K562 (cell line): Measurements from ENCODE around the gene PRKAA1. TPM values are rescaled to one million over a fixed set of nuclear protein-coding genes. Genes with fewer than 3 reads are reported as not detected.

ENCODE experiments used
- ARID1B ChIP-seq: fragments of 450-650 bp; IDR thresholded peaks from 2 replicates; pipeline ENCODE4 v1.6.1; 2016; ENCODE audit warnings: antibody characterized with exemption, mild to moderate bottlenecking, inconsistent platforms
- FOXK2 ChIP-seq, 2 experiments: fragments of 450-650 bp; IDR thresholded peaks in 1 of 2; conservative IDR thresholded peaks in 1 of 2; 2 replicates each; pipeline ENCODE4 v1.6.1; 2016; ENCODE audit warnings: low read depth in 2 of 2, mild to moderate bottlenecking in 1 of 2
- RFX1 ChIP-seq: fragments of 450-650 bp; IDR thresholded peaks from 2 replicates; pipeline ENCODE4 v1.6.1; 2016; ENCODE audit warnings: mild to moderate bottlenecking, moderate library complexity
- SIRT6 ChIP-seq: IDR thresholded peaks from one replicate; pipeline ENCODE4 v1.6.1; 2012; ENCODE audit warnings: low read depth, mild to moderate bottlenecking, control low read depth, inconsistent platforms, low read length, moderate library complexity
- SOX6 ChIP-seq: fragments of 450-650 bp; IDR thresholded peaks from 2 replicates; pipeline ENCODE4 v1.6.1; 2014; ENCODE audit warnings: mild to moderate bottlenecking
- polyA plus RNA-seq, 8 experiments: library from polyadenylated mRNA; depleted of rRNA in 4 of 8; stranded (reverse) in 5 of 8; unstranded in 3 of 8; fragments of >200 nt; fragmentation: Nextera tagmentation in 2 of 8; fragmentation: Illumina TruSeq in 1 of 8; extraction: Ambion mirVana in 2 of 8; extraction: Trizol in 1 of 8; gene quantifications; 2 replicates each; pipeline versions ENCODE4 v1.2.1 to v1.2.3, GENCODE V29; 2011 to 2014; ENCODE audit warnings: inconsistent platforms in 1 of 8, missing spikeins in 1 of 8
- total RNA-seq, 7 experiments: library from RNA; depleted of rRNA in 6 of 7; stranded (reverse); fragments of >200 nt in 6 of 7; fragmentation: Illumina TruSeq in 2 of 7; extraction: Trizol in 2 of 7; gene quantifications; 2 replicates each; pipeline versions ENCODE4 v1.2.1 to v1.2.3, GENCODE V29; 2011 to 2021; ENCODE audit warnings: low replicate concordance in 1 of 7
- TF ChIP-seq, protein P1 (sequence below): fragments of 450-650 bp; IDR thresholded peaks from 2 replicates; pipeline ENCODE4 v1.6.1; 2016; ENCODE audit warnings: low read depth, mild to moderate bottlenecking, moderate library complexity
- TF ChIP-seq, protein P2 (sequence below): fragments of 450-650 bp; IDR thresholded peaks from 2 replicates; pipeline ENCODE4 v1.6.1; 2017; ENCODE audit warnings: antibody characterized with exemption, mild to moderate bottlenecking
- TF ChIP-seq, protein P3 (sequence below): fragments of 450-650 bp; IDR thresholded peaks from 2 replicates; pipeline ENCODE4 v1.6.1; 2016; ENCODE audit warnings: mild to moderate bottlenecking, moderate library complexity

The PRKAA1 gene
- total and polyA plus RNA-seq, 9 of the 15 experiments (the other 6 are each of a cell fraction or from before 2014, with no cell fraction given), result 24.5 to 84.0 (median 51.4) TPM

GRCh38 chr5:40754381-40755092 is 43.6 kb downstream of the PRKAA1 start (continued):
- TF ChIP-seq SOX6 (0 out of 2 replicates have a peak, but pooled peaks have one; percentile 8), FOXK2 (conservative IDR thresholded peaks at IDR 0.05 in 1 of 2, IDR thresholded peaks at IDR 0.05 in 1 of 2; ENCODE audit: low read depth in 2 of 2) (peak; percentile 55 to 61), RFX1 (peak; percentile 14; the same call in 1 of the 2 replicates), SIRT6 (no peak), ARID1B (peak; percentile 12; the same call in 1 of the 2 replicates)
- TF ChIP-seq, protein P1, sequence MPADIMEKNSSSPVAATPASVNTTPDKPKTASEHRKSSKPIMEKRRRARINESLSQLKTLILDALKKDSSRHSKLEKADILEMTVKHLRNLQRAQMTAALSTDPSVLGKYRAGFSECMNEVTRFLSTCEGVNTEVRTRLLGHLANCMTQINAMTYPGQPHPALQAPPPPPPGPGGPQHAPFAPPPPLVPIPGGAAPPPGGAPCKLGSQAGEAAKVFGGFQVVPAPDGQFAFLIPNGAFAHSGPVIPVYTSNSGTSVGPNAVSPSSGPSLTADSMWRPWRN, result no peak
- TF ChIP-seq, protein P2, sequence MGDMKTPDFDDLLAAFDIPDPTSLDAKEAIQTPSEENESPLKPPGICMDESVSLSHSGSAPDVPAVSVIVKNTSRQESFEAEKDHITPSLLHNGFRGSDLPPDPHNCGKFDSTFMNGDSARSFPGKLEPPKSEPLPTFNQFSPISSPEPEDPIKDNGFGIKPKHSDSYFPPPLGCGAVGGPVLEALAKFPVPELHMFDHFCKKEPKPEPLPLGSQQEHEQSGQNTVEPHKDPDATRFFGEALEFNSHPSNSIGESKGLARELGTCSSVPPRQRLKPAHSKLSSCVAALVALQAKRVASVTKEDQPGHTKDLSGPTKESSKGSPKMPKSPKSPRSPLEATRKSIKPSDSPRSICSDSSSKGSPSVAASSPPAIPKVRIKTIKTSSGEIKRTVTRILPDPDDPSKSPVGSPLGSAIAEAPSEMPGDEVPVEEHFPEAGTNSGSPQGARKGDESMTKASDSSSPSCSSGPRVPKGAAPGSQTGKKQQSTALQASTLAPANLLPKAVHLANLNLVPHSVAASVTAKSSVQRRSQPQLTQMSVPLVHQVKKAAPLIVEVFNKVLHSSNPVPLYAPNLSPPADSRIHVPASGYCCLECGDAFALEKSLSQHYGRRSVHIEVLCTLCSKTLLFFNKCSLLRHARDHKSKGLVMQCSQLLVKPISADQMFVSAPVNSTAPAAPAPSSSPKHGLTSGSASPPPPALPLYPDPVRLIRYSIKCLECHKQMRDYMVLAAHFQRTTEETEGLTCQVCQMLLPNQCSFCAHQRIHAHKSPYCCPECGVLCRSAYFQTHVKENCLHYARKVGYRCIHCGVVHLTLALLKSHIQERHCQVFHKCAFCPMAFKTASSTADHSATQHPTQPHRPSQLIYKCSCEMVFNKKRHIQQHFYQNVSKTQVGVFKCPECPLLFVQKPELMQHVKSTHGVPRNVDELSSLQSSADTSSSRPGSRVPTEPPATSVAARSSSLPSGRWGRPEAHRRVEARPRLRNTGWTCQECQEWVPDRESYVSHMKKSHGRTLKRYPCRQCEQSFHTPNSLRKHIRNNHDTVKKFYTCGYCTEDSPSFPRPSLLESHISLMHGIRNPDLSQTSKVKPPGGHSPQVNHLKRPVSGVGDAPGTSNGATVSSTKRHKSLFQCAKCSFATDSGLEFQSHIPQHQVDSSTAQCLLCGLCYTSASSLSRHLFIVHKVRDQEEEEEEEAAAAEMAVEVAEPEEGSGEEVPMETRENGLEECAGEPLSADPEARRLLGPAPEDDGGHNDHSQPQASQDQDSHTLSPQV, result 0 out of 2 replicates have a peak, but pooled peaks have one; percentile 53
- TF ChIP-seq, protein P3, sequence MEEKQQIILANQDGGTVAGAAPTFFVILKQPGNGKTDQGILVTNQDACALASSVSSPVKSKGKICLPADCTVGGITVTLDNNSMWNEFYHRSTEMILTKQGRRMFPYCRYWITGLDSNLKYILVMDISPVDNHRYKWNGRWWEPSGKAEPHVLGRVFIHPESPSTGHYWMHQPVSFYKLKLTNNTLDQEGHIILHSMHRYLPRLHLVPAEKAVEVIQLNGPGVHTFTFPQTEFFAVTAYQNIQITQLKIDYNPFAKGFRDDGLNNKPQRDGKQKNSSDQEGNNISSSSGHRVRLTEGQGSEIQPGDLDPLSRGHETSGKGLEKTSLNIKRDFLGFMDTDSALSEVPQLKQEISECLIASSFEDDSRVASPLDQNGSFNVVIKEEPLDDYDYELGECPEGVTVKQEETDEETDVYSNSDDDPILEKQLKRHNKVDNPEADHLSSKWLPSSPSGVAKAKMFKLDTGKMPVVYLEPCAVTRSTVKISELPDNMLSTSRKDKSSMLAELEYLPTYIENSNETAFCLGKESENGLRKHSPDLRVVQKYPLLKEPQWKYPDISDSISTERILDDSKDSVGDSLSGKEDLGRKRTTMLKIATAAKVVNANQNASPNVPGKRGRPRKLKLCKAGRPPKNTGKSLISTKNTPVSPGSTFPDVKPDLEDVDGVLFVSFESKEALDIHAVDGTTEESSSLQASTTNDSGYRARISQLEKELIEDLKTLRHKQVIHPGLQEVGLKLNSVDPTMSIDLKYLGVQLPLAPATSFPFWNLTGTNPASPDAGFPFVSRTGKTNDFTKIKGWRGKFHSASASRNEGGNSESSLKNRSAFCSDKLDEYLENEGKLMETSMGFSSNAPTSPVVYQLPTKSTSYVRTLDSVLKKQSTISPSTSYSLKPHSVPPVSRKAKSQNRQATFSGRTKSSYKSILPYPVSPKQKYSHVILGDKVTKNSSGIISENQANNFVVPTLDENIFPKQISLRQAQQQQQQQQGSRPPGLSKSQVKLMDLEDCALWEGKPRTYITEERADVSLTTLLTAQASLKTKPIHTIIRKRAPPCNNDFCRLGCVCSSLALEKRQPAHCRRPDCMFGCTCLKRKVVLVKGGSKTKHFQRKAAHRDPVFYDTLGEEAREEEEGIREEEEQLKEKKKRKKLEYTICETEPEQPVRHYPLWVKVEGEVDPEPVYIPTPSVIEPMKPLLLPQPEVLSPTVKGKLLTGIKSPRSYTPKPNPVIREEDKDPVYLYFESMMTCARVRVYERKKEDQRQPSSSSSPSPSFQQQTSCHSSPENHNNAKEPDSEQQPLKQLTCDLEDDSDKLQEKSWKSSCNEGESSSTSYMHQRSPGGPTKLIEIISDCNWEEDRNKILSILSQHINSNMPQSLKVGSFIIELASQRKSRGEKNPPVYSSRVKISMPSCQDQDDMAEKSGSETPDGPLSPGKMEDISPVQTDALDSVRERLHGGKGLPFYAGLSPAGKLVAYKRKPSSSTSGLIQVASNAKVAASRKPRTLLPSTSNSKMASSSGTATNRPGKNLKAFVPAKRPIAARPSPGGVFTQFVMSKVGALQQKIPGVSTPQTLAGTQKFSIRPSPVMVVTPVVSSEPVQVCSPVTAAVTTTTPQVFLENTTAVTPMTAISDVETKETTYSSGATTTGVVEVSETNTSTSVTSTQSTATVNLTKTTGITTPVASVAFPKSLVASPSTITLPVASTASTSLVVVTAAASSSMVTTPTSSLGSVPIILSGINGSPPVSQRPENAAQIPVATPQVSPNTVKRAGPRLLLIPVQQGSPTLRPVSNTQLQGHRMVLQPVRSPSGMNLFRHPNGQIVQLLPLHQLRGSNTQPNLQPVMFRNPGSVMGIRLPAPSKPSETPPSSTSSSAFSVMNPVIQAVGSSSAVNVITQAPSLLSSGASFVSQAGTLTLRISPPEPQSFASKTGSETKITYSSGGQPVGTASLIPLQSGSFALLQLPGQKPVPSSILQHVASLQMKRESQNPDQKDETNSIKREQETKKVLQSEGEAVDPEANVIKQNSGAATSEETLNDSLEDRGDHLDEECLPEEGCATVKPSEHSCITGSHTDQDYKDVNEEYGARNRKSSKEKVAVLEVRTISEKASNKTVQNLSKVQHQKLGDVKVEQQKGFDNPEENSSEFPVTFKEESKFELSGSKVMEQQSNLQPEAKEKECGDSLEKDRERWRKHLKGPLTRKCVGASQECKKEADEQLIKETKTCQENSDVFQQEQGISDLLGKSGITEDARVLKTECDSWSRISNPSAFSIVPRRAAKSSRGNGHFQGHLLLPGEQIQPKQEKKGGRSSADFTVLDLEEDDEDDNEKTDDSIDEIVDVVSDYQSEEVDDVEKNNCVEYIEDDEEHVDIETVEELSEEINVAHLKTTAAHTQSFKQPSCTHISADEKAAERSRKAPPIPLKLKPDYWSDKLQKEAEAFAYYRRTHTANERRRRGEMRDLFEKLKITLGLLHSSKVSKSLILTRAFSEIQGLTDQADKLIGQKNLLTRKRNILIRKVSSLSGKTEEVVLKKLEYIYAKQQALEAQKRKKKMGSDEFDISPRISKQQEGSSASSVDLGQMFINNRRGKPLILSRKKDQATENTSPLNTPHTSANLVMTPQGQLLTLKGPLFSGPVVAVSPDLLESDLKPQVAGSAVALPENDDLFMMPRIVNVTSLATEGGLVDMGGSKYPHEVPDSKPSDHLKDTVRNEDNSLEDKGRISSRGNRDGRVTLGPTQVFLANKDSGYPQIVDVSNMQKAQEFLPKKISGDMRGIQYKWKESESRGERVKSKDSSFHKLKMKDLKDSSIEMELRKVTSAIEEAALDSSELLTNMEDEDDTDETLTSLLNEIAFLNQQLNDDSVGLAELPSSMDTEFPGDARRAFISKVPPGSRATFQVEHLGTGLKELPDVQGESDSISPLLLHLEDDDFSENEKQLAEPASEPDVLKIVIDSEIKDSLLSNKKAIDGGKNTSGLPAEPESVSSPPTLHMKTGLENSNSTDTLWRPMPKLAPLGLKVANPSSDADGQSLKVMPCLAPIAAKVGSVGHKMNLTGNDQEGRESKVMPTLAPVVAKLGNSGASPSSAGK, result peak; percentile 27; the same call in 1 of the 2 replicates
